Gastrocnemius medialis (tissue), 4 donors: ENCODE data around the gene ELAVL4. TPM values are rescaled to one million over a fixed set of nuclear protein-coding genes. Genes with fewer than 3 reads are reported as not detected.

Experiments used
- ATAC-seq, 2 donors: fragments of 150-250 bp; one replicate each; pipeline ENCODE4 v1.9.1; 2016
- DNase-seq, 2 donors: peaks; one replicate each; pipeline ENCODE4 v3.0.0-alpha.2; 2019
- H3K27ac ChIP-seq, 4 donors: fragments of 200-600 bp; sonication (generic); 1 replicate in 1 of 4; 2 replicates in 3 of 4; pipeline ENCODE4 v1.5.1; 2016 to 2018; ENCODE audit warnings: mild to moderate bottlenecking in 2 of 4, moderate library complexity in 1 of 4
- H3K27me3 ChIP-seq, 3 donors: fragments of 200-600 bp; sonication (generic) in 2 of 3; 1 replicate in 1 of 3; 2 replicates in 2 of 3; pipeline versions ENCODE4 v1.5.1 to v1.6.0; 2016 to 2019; ENCODE audit warnings: mild to moderate bottlenecking in 1 of 3, moderate library complexity in 1 of 3
- H3K36me3 ChIP-seq, 2 donors: fragments of 200-600 bp; sonication (generic) in 1 of 2; one replicate each; pipeline ENCODE4 v1.5.1; 2017 to 2018
- H3K4me1 ChIP-seq, 2 donors: fragments of 200-600 bp; sonication (generic) in 1 of 2; one replicate each; pipeline ENCODE4 v1.5.1; 2016 to 2017; ENCODE audit warnings: mild to moderate bottlenecking in 2 of 2
- H3K4me3 ChIP-seq, 4 donors: fragments of 200-600 bp; sonication (generic) in 3 of 4; 1 replicate in 1 of 4; 2 replicates in 3 of 4; pipeline ENCODE4 v1.5.1; 2016 to 2019; ENCODE audit warnings: mild to moderate bottlenecking in 2 of 4
- H3K9me3 ChIP-seq, 3 donors: fragments of 200-600 bp; sonication (generic) in 2 of 3; 1 replicate in 1 of 3; 2 replicates in 2 of 3; pipeline ENCODE4 v1.5.1; 2016 to 2019
- CTCF ChIP-seq, 5 experiments: fragments of 450-650 bp in 3 of 5; fragments of 200-600 bp in 2 of 5; sonication (generic) in 2 of 5; IDR thresholded peaks in 4 of 5; conservative IDR thresholded peaks in 1 of 5; 1 replicate in 4 of 5; 2 replicates in 1 of 5; pipeline ENCODE4 v1.5.1; 2016 to 2019; ENCODE audit warnings: antibody characterized with exemption in 5 of 5, mild to moderate bottlenecking in 3 of 5, moderate library complexity in 3 of 5
- POLR2A ChIP-seq, 2 donors: fragments of 450-650 bp; IDR thresholded peaks; one replicate each; pipeline ENCODE4 v1.6.1; 2017; ENCODE audit warnings: antibody characterized with exemption in 2 of 2, mild to moderate bottlenecking in 2 of 2, moderate library complexity in 2 of 2
- in situ Hi-C, 4 donors: fragments of 200-750 bp; cut with MboI; loops; one replicate each; pipeline versions ENCODE4 v1.15.0 to v1.8.0; 2017; ENCODE audit warnings: low sequenced_read_pairs in 4 of 4
- intact Hi-C: fragments of 100-400 bp; cut with DNase I; formaldehyde crosslinking; loops from one replicate; pipeline ENCODE4 v1.15.1; 2023; ENCODE audit warnings: low total_unique reads
- total RNA-seq, 4 donors: library from RNA; depleted of rRNA; stranded (reverse); fragments of >200 nt; gene quantifications; one replicate each; pipeline versions ENCODE4 v1.1.0 to v1.2.3, GENCODE V29; 2016

ELAVL4 gene
- total RNA-seq, 4 donors from 2014 or later: not detected

- no peak overlapping the region for H3K27ac ChIP-seq
- no peaks in the 10 kb centered on the region for H3K4me1 ChIP-seq
- H3K4me3 ChIP-seq: no peak overlapping the region
- H3K36me3 ChIP-seq: no peaks in the 10 kb centered on the region
- intact Hi-C loops (no loop called here), in situ Hi-C loops (no loop called here)
- no peak for TF ChIP-seq POLR2A (IDR thresholded peaks at IDR 0.05)
- TF ChIP-seq CTCF (IDR thresholded peaks at IDR 0.05 in 4 of 5, conservative IDR thresholded peaks at IDR 0.05 in 1 of 5): no peak
- no peaks in the 10 kb centered on the region for H3K9me3 ChIP-seq
- H3K27me3 ChIP-seq: no peaks in the 10 kb centered on the region
- ATAC-seq (no peak), DNase-seq (no peak)
These were observed 135.2 kb downstream of the ELAVL4 start for GRCh38 chr1:50243939-50244338.

- Histone ChIP-seq H3K27ac (no peak overlapping the region), H3K4me3 (no peak overlapping the region), H3K9me3 (no peaks in the 10 kb centered on the region), H3K27me3 (no peaks in the 10 kb centered on the region), H3K4me1 (no peaks in the 10 kb centered on the region), H3K36me3 (no peaks in the 10 kb centered on the region)
- intact Hi-C loops: no loop called here
- TF ChIP-seq POLR2A (IDR thresholded peaks at IDR 0.05) (no peak), CTCF (IDR thresholded peaks at IDR 0.05 in 4 of 5, conservative IDR thresholded peaks at IDR 0.05 in 1 of 5) (no peak)
- DNase-seq (no peak), ATAC-seq (no peak)
- in situ Hi-C loops: no loop called here
These were observed 138.1 kb downstream of the ELAVL4 start for GRCh38 chr1:50246869-50247268.

GRCh38 chr1:50251702-50252101, 143.0 kb downstream of the ELAVL4 start:
- in situ Hi-C loops: no loop called here
- Histone ChIP-seq H3K27me3 (no peaks in the 10 kb centered on the region), H3K9me3 (no peaks in the 10 kb centered on the region), H3K36me3 (no peaks in the 10 kb centered on the region), H3K27ac (no peak overlapping the region), H3K4me3 (no peak overlapping the region), H3K4me1 (no peaks in the 10 kb centered on the region)
- ATAC-seq: no peak
- intact Hi-C loops: no loop called here
- DNase-seq: no peak
- TF ChIP-seq CTCF (IDR thresholded peaks at IDR 0.05 in 4 of 5, conservative IDR thresholded peaks at IDR 0.05 in 1 of 5) (no peak), POLR2A (IDR thresholded peaks at IDR 0.05) (no peak)

GRCh38 chr1:50252196-50252595, 143.5 kb downstream of the ELAVL4 start:
- H3K27ac ChIP-seq: no peak overlapping the region
- H3K36me3 ChIP-seq: no peaks in the 10 kb centered on the region
- DNase-seq: no peak
- no peaks in the 10 kb centered on the region for H3K4me1 ChIP-seq
- no peak for TF ChIP-seq POLR2A (IDR thresholded peaks at IDR 0.05)
- no peak for TF ChIP-seq CTCF (IDR thresholded peaks at IDR 0.05 in 4 of 5, conservative IDR thresholded peaks at IDR 0.05 in 1 of 5)
- intact Hi-C loops (no loop called here), in situ Hi-C loops (no loop called here)
- no peaks in the 10 kb centered on the region for H3K9me3 ChIP-seq
- no peaks in the 10 kb centered on the region for H3K27me3 ChIP-seq
- ATAC-seq: no peak
- no peak overlapping the region for H3K4me3 ChIP-seq

Other genes starting within 250 kb of the ELAVL4 start
- gene AGBL4, start 85.0 kb upstream of the ELAVL4 start, total RNA-seq: not detected